Urinary bladder (tissue), 4 donors: ENCODE measurements around the gene FRS2. TPM values are rescaled to one million over a fixed set of nuclear protein-coding genes. Genes with fewer than 3 reads are reported as not detected.

Experiments
- DNase-seq: peaks from one replicate; pipeline ENCODE4 v3.0.0-alpha.2; 2015; ENCODE audit errors: extremely low spot score
- H3K27ac ChIP-seq: one replicate; pipeline ENCODE4 v1.5.1; 2013; ENCODE audit warnings: low read depth, mild to moderate bottlenecking, moderate library complexity
- H3K36me3 ChIP-seq: one replicate; pipeline ENCODE4 v1.6.1; 2013; ENCODE audit warnings: mild to moderate bottlenecking, moderate library complexity; ENCODE audit not compliant: insufficient read depth
- H3K4me1 ChIP-seq: one replicate; pipeline ENCODE4 v1.6.1; 2013; ENCODE audit warnings: mild to moderate bottlenecking, moderate library complexity; ENCODE audit not compliant: insufficient read depth
- H3K4me3 ChIP-seq: one replicate; pipeline ENCODE4 v1.5.1; 2013; ENCODE audit warnings: low read depth, low read length
- WGBS: extraction: QIAGEN DNeasy Blood & Tissue Kit; methylation state at CpG from one replicate; pipeline ENCODE4 v1.1.7; 2013; 5-methylcytosine and 5-hydroxymethylcytosine counted together
- polyA plus RNA-seq: library from polyadenylated mRNA; stranded (reverse); fragments of 200-250 nt; gene quantifications from one replicate; pipeline ENCODE4 v1.2.3, GENCODE V29; 2013
- total RNA-seq: library from RNA; depleted of rRNA; stranded (reverse); fragments of >200 nt; gene quantifications from one replicate; pipeline ENCODE4 v1.2.3, GENCODE V29; 2014
- donor health status: healthy with polysubstance abuse.
- donor health status: healthy.

Gene FRS2
- total and polyA plus RNA-seq, 2 donors = 18.3 to 95.2 TPM

GRCh38 chr12:69570545-69571399, 100.6 kb downstream of the FRS2 start:
- no peak overlapping the region for H3K4me3 ChIP-seq
- WGBS = 42% methylated on average over 6 of the region's 6 CpGs
- no peak overlapping the region for H3K27ac ChIP-seq
- peak; percentile 10 for DNase-seq
- peaks cover 6% of the 10 kb centered on the region for H3K36me3 ChIP-seq
- no peaks in the 10 kb centered on the region for H3K4me1 ChIP-seq

GRCh38 chr12:69575346-69575745, 105.2 kb downstream of the FRS2 start:
- DNase-seq = no peak
- H3K36me3 ChIP-seq = peaks cover 6% of the 10 kb centered on the region
- no peak overlapping the region for H3K27ac ChIP-seq
- H3K4me3 ChIP-seq = no peak overlapping the region
- no peaks in the 10 kb centered on the region for H3K4me1 ChIP-seq
- 95% methylated on average over 3 of the region's 3 CpGs for WGBS

DNA sequence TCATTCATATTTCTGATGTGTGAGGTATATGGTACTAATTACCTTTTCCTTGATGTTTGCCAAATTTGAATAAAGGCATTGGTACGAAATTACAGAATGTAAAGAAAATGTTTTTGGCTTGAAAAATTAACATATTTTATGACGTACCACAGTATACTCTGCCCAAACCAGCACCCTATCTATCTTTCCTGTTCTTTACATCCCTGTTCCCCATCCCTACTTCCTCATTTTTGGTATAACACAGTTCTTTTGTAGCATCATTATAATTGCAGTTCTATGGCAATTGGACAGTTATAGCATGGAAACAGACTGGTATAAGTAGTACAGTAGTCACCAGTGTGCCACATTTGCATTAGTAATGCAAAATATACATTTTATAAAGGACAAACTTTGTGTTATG, 108.1 kb downstream of the FRS2 start:
- no peaks in the 10 kb centered on the region for H3K36me3 ChIP-seq
- H3K4me3 ChIP-seq = no peak overlapping the region
- no peak overlapping the region for H3K27ac ChIP-seq
- H3K4me1 ChIP-seq = no peaks in the 10 kb centered on the region
- 85% methylated on average over 2 of the region's 2 CpGs for WGBS
- DNase-seq = no peak

- DNase-seq = no peak
- 79% methylated on average over 4 of the region's 4 CpGs for WGBS
- no peaks in the 10 kb centered on the region for H3K4me1 ChIP-seq
- no peak overlapping the region for H3K4me3 ChIP-seq
- no peak overlapping the region for H3K27ac ChIP-seq
- H3K36me3 ChIP-seq = no peaks in the 10 kb centered on the region
Observed at GRCh38 chr12:69579029-69579428, 108.8 kb downstream of the FRS2 start.

DNA sequence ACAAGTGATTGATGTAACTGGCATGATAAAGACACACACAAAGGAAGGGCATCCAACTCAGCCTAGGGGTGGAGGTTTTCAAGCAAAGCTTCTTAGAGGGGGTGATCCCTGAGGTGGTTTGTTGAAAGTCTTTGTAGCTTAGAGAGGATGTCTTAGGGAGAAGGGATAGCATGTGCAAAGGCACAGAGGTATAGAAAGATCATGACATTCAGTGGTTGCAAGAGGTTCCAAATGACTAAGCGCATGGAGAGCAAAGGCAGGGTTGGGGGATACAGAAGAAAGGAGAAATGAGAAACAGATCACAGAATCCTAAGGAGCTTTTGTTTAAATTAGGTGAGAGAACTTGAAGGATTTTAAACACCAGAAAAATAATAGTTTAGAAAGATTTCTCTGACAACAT, 109.9 kb downstream of the FRS2 start:
- no peak for DNase-seq
- no peaks in the 10 kb centered on the region for H3K4me1 ChIP-seq
- 98% methylated on average over 1 of the region's 1 CpG for WGBS
- H3K4me3 ChIP-seq = no peak overlapping the region
- H3K27ac ChIP-seq = no peak overlapping the region
- H3K36me3 ChIP-seq = no peaks in the 10 kb centered on the region

DNA sequence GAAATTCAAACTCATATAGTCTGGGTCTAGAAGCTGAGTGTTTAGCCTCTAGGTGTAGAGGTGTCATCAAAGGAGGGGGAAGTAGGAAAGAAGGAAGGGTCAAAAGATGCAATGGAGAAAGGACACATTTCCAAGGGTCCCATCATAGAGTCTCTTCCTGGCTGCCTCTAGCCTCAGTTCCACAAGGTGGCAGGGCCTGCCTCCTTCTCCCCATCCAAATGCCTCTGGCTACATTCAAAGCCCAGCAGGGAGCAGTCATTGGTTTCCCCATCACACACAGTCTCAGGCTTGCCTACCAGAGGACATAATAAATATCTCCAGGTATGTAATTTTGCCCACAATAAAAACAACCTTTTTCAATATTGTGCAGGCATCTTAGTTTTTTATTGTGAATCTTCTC, 113.0 kb downstream of the FRS2 start:
- DNase-seq = no peak
- Histone ChIP-seq H3K27ac (no peak overlapping the region), H3K4me3 (no peak overlapping the region), H3K36me3 (no peaks in the 10 kb centered on the region), H3K4me1 (no peaks in the 10 kb centered on the region)

DNA sequence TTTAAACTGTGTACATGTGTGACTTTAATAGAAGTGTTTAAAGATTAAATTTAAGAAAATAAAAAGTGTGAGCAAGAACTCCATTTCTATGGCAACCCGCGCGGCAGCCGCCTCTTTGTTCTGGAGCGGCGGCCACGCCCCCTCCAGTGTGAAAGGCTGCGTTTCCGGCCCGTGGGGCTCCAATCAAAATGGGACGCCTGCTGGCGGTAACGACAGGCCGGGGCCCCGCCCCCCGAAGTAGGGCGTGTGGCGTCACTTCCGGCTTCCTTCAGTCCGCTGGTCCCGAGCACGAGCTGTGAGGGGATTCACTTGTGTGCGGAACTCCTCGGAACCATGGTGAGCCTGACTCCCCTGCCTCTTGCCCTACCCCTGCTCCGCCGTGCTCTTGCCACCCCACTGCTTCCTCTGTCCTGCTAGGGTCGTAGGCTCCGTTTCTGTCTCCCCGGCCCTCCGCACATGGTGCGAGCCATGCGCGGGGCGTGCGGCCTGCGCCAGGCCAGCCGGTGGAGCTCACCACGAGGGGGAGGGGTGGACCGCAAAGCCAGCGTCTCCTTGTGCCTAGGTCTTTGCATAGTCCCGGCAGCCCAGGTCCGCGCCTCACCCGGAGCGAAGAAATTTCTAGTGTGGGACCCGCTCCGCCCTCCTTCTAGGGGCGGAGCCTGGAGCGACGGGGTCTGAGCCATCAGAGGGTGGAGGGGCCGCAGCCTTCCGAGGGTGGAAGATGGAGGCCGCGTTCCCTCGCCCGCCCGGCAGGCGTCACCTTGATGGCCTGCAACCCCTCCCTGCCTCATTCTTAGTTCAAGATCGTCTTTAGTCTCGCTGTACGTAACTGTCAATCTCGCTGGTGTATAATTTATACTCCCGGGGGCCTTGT, 115.2 kb downstream of the FRS2 start, which contains the start of gene CCT2:
TSS of gene CCT2 (plus strand) at position 271 of the 874 bp plus-strand sequence. CDS start at position 334, 63 bp downstream.
- Histone ChIP-seq H3K36me3 (peaks cover 3% of the 10 kb centered on the region), H3K4me1 (no peaks in the 10 kb centered on the region), H3K4me3 (peak within 1 kb of the TSS; percentile 89), H3K27ac (peak within 1 kb of the TSS; percentile 38)
- WGBS = under 1% methylated on average over 63 of the region's 63 CpGs
- peak; percentile 90 for DNase-seq

GRCh38 chr12:69588527-69588926, 118.3 kb downstream of the FRS2 start:
- peaks cover 10% of the 10 kb centered on the region for H3K36me3 ChIP-seq
- whole genome bisulfite sequencing = 91% methylated on average over 4 of the region's 4 CpGs
- no peaks in the 10 kb centered on the region for H3K4me1 ChIP-seq
- no peak for DNase-seq
- H3K27ac ChIP-seq = no peak overlapping the region
- H3K4me3 ChIP-seq = no peak overlapping the region

DNA sequence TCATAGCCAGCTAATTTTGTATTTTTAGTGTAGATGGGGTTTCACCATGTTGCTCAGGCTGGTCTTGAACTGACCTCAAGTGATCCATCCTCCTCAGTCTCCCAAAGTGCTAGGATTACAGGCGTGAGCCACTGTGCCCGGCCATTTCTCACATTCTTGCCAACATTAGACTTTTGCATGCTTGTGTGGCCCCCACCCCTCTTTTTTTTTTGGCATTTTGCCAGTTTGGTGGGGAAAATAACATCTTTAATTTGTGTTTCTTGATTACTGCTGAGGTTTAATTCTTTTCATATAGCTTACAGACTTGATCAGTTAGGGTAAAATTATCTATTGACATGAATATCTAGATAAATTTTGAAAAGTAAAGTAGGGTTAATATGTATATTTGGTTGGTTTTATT, 118.9 kb downstream of the FRS2 start:
- Histone ChIP-seq H3K27ac (no peak overlapping the region), H3K4me3 (no peak overlapping the region), H3K4me1 (no peaks in the 10 kb centered on the region), H3K36me3 (peaks cover 10% of the 10 kb centered on the region)
- 88% methylated on average over 2 of the region's 2 CpGs for whole genome bisulfite sequencing
- no peak for DNase-seq

GRCh38 chr12:69595689-69596088, 125.5 kb downstream of the FRS2 start:
- Histone ChIP-seq H3K36me3 (peaks cover 17% of the 10 kb centered on the region), H3K4me1 (no peaks in the 10 kb centered on the region)
- WGBS = 97% methylated on average over 2 of the region's 2 CpGs

GRCh38 chr12:69598174-69598753, 128.1 kb downstream of the FRS2 start:
- DNase-seq = no peak
- H3K4me3 ChIP-seq = no peak overlapping the region
- no peaks in the 10 kb centered on the region for H3K4me1 ChIP-seq
- WGBS = 59% methylated on average over 4 of the region's 4 CpGs
- no peak overlapping the region for H3K27ac ChIP-seq
- H3K36me3 ChIP-seq = peaks cover 13% of the 10 kb centered on the region

More at GRCh38 chr12:69595689-69596088, 125.5 kb downstream of the FRS2 start:
- Histone ChIP-seq H3K4me3 (no peak overlapping the region), H3K27ac (no peak overlapping the region)
- DNase-seq = no peak

DNA sequence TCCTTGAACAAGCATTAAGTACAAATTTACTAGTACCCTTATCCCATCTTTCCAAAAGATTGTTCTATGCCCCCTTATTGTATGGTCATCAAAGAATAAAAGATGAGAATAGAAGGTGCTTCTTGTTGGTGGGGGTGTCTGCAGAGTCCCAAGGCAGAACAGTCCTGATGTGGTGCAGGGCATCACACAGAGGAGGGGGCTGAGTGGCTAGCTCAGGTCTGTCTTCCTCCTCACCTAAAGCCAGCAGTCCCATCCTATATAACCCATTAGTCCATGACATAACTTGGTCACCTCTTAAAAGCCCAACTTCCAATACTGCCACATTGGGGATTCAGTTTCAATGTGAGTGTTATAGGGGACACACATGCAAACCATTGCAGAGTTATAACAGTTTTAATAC, 130.6 kb downstream of the FRS2 start:
- no peak overlapping the region for H3K4me3 ChIP-seq
- H3K4me1 ChIP-seq = no peaks in the 10 kb centered on the region
- no peak overlapping the region for H3K27ac ChIP-seq
- no peak for DNase-seq
- H3K36me3 ChIP-seq = peaks cover 5% of the 10 kb centered on the region

- WGBS = 90% methylated on average over 6 of the region's 6 CpGs
- Histone ChIP-seq H3K27ac (no peak overlapping the region), H3K4me1 (no peaks in the 10 kb centered on the region), H3K4me3 (no peak overlapping the region), H3K36me3 (peaks cover 4% of the 10 kb centered on the region)
- no peak for DNase-seq
Observed at GRCh38 chr12:69601962-69602685, 131.9 kb downstream of the FRS2 start.
